Germinal center (tissue), 1 donor: ENCODE data around the gene PUM1.
A peak's percentile ranks its signal among the peaks of the same experiment; 100 is the strongest.
"Not testable (repeated sequence)": the region's sequence is repeated elsewhere in the genome, so short reads cannot be mapped to it uniquely, and the experiment has no call there.

Experiments used
- DNase-seq: peaks from one replicate; pipeline ENCODE4 v3.0.0; 2012; ENCODE audit warnings: mixed read lengths, low spot score

The PUM1 gene

GRCh38 chr1:30962609-30963508 is 102.7 kb downstream of the PUM1 start:
- DNase-seq: no peak

GRCh38 chr1:30957560-30958222 is 107.8 kb downstream of the PUM1 start:
- DNase-seq: no peak

- no peak for DNase-seq
These were observed 110.0 kb downstream of the PUM1 start for GRCh38 chr1:30955448-30956015.

- DNase-seq: no peak
These were observed 111.8 kb downstream of the PUM1 start for GRCh38 chr1:30953685-30954084.

GRCh38 chr1:30952098-30952497 is 113.4 kb downstream of the PUM1 start:
- no peak for DNase-seq

- DNase-seq: no peak
These were observed 114.8 kb downstream of the PUM1 start for GRCh38 chr1:30950700-30951099.

GRCh38 chr1:30950053-30950452 is 115.5 kb downstream of the PUM1 start:
- no peak for DNase-seq

GRCh38 chr1:30949487-30949838 is 116.1 kb downstream of the PUM1 start:
- DNase-seq: not testable (repeated sequence)

- DNase-seq: not testable (repeated sequence)
These were observed 116.6 kb downstream of the PUM1 start for GRCh38 chr1:30948813-30949486.

GRCh38 chr1:30948278-30948677 is 117.2 kb downstream of the PUM1 start:
- no peak for DNase-seq

- no peak for DNase-seq
These were observed 118.3 kb downstream of the PUM1 start for GRCh38 chr1:30947212-30947611.

GRCh38 chr1:30942326-30942963 is 123.1 kb downstream of the PUM1 start:
- no peak for DNase-seq

GRCh38 chr1:30940541-30940940 is 125.0 kb downstream of the PUM1 start:
- no peak for DNase-seq

GRCh38 chr1:30936541-30937171 is 128.9 kb downstream of the PUM1 start:
- no peak for DNase-seq

GRCh38 chr1:30935758-30936157 is 129.8 kb downstream of the PUM1 start:
- DNase-seq: not testable (repeated sequence)

GRCh38 chr1:30934613-30935012 is 130.9 kb downstream of the PUM1 start:
- DNase-seq: no peak

GRCh38 chr1:30933874-30934252 is 131.7 kb downstream of the PUM1 start:
- no peak for DNase-seq

- no peak for DNase-seq
These were observed 134.8 kb downstream of the PUM1 start for GRCh38 chr1:30930631-30931173.

GRCh38 chr1:30929944-30930525 is 135.5 kb downstream of the PUM1 start:
- DNase-seq: no peak

GRCh38 chr1:30929135-30929889 is 136.2 kb downstream of the PUM1 start:
- peak; percentile 65 for DNase-seq
